Effector CD8-positive, alpha-beta T cell (primary cell): ENCODE results near the gene RBPJ.

Source experiments
- DNase-seq: peaks from one replicate; lab custom pipeline; 2025; lab: John Stamatoyannopoulos, UW

The RBPJ gene

GRCh38 chr4:26420438-26420837, 99.6 kb downstream of the RBPJ start:
- DNase-seq: no peak

DNA sequence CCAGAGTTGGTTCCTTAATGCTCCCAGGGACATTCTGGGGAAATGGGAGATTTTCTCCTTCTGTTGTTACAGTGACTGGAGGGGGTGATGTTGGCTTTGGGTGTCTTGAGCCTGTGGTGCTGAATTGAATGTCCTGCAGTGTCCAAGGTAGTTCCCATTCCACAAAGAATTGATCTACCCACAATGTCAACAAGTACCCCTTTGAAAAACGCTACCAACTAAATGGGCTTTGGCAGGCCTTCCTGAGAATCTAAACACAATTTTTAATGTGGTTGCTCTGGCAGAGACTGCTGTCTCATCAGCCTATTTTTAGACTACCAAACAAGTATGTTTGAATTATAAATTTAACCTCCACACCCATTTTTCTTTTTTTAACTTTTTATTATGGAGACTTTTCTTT, 100.1 kb downstream of the RBPJ start:
- no peak for DNase-seq

GRCh38 chr4:26424153-26424552, 103.3 kb downstream of the RBPJ start:
- DNase-seq: no peak

DNA sequence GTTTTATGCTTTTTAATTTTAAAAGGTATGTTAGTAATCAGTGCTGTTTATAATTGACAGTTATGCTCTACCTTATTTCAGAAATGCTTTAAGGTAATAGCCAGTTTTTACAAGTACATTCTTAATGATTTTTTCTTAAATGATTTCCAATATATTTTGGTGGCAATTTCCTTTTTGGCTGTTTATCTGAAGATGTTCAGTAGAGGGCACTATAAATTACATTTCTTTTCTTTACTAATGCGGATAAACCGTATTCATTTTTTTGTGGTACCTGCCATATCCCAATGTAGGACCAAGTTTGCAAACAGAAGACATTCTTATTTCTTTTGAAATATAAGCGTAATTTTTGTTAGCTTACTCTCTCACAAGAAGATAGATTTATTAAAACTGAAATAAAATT, 104.0 kb downstream of the RBPJ start:
- no peak for DNase-seq

DNA sequence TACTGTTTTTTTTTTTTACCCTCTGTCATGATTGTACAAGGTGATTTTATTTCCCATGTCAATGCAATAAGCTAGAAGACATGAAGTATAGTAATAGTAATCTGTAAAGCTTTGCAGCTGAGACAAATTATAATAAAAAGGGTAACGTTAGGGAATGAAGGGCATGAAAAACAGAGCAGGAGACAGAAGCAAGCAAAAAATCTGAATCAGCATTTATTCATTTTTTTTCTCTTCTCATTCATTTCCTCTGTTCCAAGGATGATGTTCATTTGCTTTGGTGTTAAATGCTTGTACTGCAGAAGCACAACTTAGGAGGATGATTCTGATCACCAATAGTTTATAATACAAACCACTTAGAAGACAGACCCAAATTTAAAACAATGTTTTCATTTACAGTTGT, 105.1 kb downstream of the RBPJ start:
- DNase-seq: no peak

- no peak for DNase-seq
These were observed 106.1 kb downstream of the RBPJ start for GRCh38 chr4:26426892-26427291.

DNA sequence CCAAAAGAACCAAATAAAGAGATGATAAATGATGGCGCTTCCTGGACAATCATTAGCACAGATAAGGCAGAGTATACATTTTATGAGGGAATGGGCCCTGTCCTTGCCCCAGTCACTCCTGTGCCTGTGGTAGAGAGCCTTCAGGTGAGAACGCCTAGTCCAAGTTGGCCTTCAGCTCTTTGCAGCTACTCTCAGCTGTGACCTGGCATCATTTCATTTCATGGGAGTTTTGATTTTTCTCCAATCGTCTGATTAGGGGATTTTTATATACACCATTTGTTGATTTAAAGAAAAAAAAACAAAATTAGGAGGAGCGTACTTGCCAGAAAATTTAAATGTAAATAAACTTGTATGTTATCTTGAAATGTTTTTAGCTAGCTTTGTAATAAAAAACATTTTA, 109.1 kb downstream of the RBPJ start:
- no peak for DNase-seq

GRCh38 chr4:26431461-26432180, 110.8 kb downstream of the RBPJ start:
- DNase-seq: no peak

DNA sequence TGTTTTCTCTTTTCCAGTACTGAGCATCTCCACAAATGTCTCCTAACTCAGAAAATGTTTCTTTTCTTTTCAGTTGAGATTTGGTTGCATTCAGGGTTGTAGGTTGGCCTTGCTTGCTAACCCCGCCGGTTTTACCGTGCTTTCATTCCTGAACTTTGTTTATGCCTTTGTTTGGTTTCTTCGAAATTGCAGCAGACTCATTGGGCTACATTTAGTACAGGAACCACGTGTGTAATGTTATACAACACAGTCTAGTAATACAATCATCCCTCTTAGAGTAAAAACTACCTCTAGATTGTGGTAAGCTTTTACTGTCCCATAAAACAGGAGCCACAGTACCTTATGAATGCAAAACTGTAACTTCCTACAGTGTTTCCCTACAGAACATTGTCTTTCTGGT, 111.6 kb downstream of the RBPJ start:
- DNase-seq: no peak

DNA sequence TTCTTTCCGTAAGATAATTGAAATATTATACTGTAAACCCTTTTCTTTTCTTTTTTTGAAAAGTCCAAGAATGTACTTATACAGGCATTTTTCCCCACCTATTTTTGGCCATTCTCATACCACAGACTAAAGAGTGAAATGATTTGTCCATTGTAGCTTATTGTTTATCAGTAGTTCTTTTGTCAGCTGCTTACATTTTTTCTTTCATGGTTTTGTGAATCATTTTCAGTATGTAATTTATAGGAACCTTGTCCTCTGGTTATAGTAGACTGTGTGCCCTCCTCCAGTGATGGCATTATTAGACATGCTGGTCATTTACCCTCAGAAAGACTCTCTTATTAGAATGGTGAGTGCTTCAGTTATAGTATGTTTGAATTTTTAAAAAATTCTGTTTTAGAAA, 112.7 kb downstream of the RBPJ start:
- no peak for DNase-seq

GRCh38 chr4:26434030-26434639, 113.3 kb downstream of the RBPJ start:
- DNase-seq: no peak

- DNase-seq: no peak
These were observed 120.3 kb downstream of the RBPJ start for GRCh38 chr4:26441102-26441501.

GRCh38 chr4:26441771-26442170, 121.0 kb downstream of the RBPJ start:
- no peak for DNase-seq

- no peak for DNase-seq
These were observed 126.6 kb downstream of the RBPJ start for GRCh38 chr4:26447378-26447777.

DNA sequence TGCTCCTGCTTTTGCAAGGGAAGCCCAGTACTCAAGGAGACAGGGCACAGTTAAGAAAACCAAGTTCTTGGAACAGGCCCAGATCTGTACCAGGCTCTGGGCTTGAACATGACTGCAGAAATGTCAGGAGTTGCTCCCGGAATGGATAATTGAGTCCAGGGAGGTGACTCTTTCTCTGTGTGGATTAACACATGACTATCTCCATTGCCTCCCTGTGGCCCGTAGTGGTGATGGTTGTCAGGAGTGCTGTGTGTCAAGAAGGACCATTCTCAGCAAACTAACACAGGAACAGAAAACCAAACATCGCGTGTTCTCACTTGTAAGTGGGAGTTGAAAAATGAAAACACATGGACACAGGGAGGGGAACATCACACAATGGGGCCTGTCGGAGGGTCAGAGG, 129.6 kb downstream of the RBPJ start:
- no peak for DNase-seq

- no peak for DNase-seq
These were observed 130.8 kb downstream of the RBPJ start for GRCh38 chr4:26451597-26451996.

DNA sequence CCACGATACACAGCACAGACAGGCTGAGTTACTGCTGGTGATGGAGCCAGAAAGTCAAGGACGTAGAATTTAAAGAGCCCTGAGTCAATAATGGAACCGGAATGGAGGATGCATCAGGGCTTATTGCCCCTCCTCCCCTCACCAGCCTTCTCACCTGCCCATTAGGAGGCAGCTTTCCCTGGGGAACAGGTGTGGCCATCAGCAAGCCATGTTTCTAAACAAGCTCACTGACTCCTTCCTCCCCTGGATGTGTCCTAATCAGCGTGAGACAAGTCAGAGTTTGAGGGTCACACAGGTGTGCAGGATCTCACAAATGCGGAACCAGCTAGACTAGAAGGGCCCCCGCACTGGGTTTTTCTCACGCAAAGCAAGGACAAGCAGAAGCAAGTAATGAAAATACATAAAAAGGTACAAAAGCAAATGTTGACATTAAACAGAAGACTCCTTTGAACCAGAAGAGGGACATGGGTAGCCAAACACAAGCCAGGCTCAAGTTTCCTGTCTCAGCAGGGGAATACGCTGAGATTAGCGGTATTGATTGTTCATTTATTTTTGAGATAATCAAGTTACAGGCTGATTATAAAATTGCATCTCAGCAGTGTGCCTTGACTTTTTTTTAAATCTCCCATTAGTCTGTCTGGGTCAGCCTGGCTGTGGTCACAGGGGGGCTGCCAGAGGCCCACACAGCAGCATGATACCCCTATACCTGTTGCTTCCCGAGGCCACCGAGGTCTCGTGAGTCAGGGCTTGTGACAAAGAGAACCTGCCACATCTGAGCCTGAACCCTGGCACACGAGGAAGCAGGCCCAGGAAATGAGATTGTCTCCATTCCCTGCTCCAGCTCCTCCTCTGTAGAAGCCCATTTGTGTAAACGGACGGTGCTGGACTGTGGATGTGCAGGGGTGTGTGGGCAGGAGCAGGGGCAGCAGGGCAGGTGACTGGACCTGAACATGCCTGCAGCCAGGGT, 132.0 kb downstream of the RBPJ start:
- DNase-seq: no peak

DNA sequence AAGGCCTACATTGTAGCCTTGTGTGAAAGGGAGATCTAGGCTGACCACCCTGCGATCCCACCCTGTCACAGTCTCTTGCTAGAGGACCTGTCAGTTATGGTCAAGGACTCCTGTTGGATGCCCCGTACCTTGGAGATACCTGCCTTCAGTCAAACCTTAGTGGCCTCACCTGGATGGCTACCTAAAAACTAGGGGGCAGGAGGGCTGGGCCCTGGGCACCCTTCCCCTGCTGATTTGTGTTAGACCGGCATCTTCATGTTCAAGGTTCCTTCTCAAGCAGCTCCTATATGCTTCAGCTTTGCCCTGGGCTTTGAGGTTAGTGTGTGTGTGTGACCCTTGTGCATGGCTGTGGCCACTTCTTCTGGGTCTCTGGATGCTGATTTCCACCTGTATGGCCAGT, 134.1 kb downstream of the RBPJ start:
- no peak for DNase-seq

- DNase-seq: no peak
These were observed 134.8 kb downstream of the RBPJ start for GRCh38 chr4:26455571-26455970.

DNA sequence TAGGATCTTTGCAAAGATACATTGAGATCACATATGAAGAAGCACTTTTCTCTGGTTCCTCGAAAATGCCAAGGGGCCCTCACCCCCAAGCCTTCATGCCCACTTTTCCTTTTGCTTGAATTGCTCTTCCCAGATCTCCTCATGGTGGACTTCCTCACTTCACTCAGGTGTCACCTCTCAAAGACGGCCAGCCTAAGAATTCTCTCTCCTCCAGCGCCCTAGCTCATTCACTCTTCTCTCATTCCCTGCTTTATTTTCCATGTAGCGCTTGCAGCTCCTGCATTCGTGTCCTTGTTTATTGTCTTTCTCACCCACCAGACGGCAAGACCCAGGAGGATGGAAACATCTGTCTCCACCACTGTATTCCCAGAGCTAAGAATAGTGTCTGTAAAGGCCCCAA, 136.6 kb downstream of the RBPJ start:
- DNase-seq: no peak

- DNase-seq: no peak
These were observed 137.3 kb downstream of the RBPJ start for GRCh38 chr4:26458157-26458561.

DNA sequence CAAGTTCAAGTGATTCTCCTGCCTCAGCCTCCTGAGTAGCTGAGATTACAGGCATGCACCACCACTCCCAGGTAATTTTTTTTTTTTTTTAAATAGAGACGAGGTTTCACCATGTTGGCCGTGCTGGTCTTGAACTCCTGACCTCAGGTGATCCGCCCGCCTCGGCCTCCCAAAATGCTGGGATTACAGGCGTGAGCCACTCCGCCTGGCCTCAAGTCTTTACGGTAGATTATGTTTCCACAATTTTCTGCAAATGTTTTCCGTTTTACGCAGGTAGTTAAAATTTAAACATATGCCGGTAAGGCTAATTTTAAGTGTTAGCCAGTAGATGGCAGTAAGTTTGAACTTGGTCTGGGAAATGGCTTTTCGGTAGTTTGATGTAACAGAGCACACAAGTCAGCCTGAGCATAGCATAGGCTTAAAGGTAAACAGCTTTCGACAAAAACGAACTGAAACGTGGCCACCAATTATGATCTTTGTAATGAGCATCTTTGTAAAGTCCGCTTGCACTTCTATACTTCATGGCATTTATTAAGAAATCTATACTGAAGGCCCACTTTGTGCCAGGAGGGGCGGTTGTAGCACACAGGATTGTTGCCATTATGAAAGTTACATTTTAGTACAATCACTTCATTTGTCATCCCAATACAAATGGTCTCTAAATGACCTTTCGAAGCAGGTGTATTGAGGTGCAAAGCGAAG, 138.4 kb downstream of the RBPJ start:
- DNase-seq: no peak
